Peyer's patch (tissue), 4 donors: ENCODE results near the gene HOXD9.

Source experiments
- CTCF ChIP-seq, 6 experiments: fragments of 450-650 bp in 4 of 6; fragments of 200-600 bp in 2 of 6; sonication (generic) in 1 of 6; IDR thresholded peaks; one replicate each; pipeline ENCODE4 v1.5.1; 2017 to 2019; ENCODE audit warnings: antibody characterized with exemption in 6 of 6, mild to moderate bottlenecking in 3 of 6, moderate library complexity in 1 of 6
- POLR2A ChIP-seq, 2 donors: fragments of 450-650 bp; IDR thresholded peaks; one replicate each; pipeline ENCODE4 v1.5.1; 2017; ENCODE audit warnings: antibody characterized with exemption in 2 of 2, mild to moderate bottlenecking in 2 of 2, moderate library complexity in 2 of 2

- TF ChIP-seq CTCF (IDR thresholded peaks at IDR 0.05), result no peak
- no peak for TF ChIP-seq POLR2A (IDR thresholded peaks at IDR 0.05)
Observed at GRCh38 chr2:176134035-176134434, 11.5 kb downstream of the HOXD9 start.
